ENCODE results near the gene PANX2.
"Not testable (repeated sequence)": the region's sequence is repeated elsewhere in the genome, so short reads cannot be mapped to it uniquely, and the experiment has no call there.

Gene PANX2

GRCh38 chr22:50144005-50144614, 26.4 kb upstream of the PANX2 start:
- H3K18ac ChIP-seq (ENCODE audit: low read length), result no peak overlapping the region
- WGBS (ENCODE audit: extremely low coverage, insufficient coverage, insufficient read length), result no CpG with 5 or more reads among the region's 18 CpGs
- no peak overlapping the region for H4K12ac ChIP-seq (ENCODE audit: low read depth, low read length)

DNA sequence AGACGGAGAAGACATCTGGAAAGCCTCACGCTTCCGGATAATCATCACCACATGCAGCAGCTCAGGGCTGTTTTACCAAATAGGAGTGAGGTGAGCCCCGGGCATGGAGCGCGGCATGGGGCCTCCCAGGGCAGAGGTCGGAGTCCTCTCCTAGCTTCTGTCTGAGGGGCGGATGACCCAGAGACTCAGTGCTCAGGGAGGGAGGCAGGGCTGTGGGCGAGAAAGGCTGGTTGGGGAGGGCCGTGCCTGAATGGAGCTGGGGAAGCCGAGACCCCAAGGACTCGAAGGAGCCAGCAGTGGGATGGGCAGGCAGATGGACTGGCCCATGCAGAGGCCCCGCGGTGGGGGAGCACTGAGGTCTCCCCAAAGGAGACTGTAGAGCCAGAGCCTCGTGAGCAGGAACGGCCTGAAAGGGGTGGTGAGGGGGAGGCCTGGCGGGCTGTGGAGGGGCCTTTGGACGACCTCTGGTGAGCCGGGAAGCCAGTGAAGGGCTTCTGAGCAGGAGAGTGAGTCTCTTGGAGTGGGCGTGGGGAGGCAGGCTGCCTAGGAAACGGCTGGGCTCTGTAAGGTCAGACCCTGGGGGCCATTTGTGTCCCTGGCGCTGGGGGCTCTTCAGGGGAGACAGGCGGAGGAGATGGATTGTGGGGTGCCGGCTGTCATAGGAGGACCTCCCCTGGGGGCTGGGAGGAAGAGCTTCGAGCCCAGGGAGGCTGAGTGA, 24.7 kb upstream of the PANX2 start:
- no peak for DNase-seq
- H3K23ac ChIP-seq (ENCODE audit: low read length), result no peak overlapping the region
- H3K4me1 ChIP-seq (ENCODE audit: control insufficient read depth in 1 of 2, insufficient read depth in 2 of 2, low read length in 2 of 2), result peaks cover 3 to 5% of the 10 kb centered on the region in 2 experiments
- H3K79me1 ChIP-seq (ENCODE audit: low read length), result no peaks in the 10 kb centered on the region
- H3K9me3 ChIP-seq (ENCODE audit: insufficient read depth, low read depth, low read length), result peaks cover 5% of the 10 kb centered on the region
- no peaks in the 10 kb centered on the region for H3K36me3 ChIP-seq (ENCODE audit: control insufficient read depth in 1 of 2, insufficient read depth in 2 of 2, low read length in 2 of 2)
- WGBS (ENCODE audit: extremely low coverage, insufficient coverage, insufficient read length), result no CpG with 5 or more reads among the region's 25 CpGs
- H2BK5ac ChIP-seq (ENCODE audit: low read depth, low read length, poor library complexity), result no peak overlapping the region
- no peak overlapping the region for H3K4me3 ChIP-seq (ENCODE audit: low read depth, low read length)
- no peaks in the 10 kb centered on the region for H3K79me2 ChIP-seq (ENCODE audit: control insufficient read depth, insufficient read depth, low read length, poor library complexity)
- H3K9ac ChIP-seq (ENCODE audit: low read length), result no peak overlapping the region
- no peak overlapping the region for H3K27ac ChIP-seq (ENCODE audit: low read depth, low read length)
- no peak overlapping the region for H3K4ac ChIP-seq (ENCODE audit: low read depth, low read length)
- no peak overlapping the region for H3K18ac ChIP-seq (ENCODE audit: low read length)
- H2BK120ac ChIP-seq (ENCODE audit: insufficient read depth, low read length, poor library complexity), result no peak overlapping the region
- H3K27me3 ChIP-seq (ENCODE audit: insufficient read depth, low read length), result no peaks in the 10 kb centered on the region
- no peak overlapping the region for H3K14ac ChIP-seq (ENCODE audit: low read length)
- no peak overlapping the region for H2BK12ac ChIP-seq (ENCODE audit: low read length)
- peak overlapping the region; percentile 3 for H2AK5ac ChIP-seq (ENCODE audit: low read length)
- H4K12ac ChIP-seq (ENCODE audit: low read depth, low read length), result no peak overlapping the region
- no peak overlapping the region for H2AFZ ChIP-seq (ENCODE audit: insufficient read depth, low read length, poor library complexity)
- no peak overlapping the region for H4K91ac ChIP-seq (ENCODE audit: low read depth, low read length)
- no peak overlapping the region for H3K4me2 ChIP-seq (ENCODE audit: low read length)
- no peak overlapping the region for H4K8ac ChIP-seq (ENCODE audit: low read depth, low read length)

More at GRCh38 chr22:50144005-50144614, 26.4 kb upstream of the PANX2 start:
- Histone ChIP-seq H3K4ac (ENCODE audit: low read depth, low read length) (no peak overlapping the region), H3K27me3 (ENCODE audit: insufficient read depth, low read length) (no peaks in the 10 kb centered on the region), H3K79me1 (ENCODE audit: low read length) (no peaks in the 10 kb centered on the region), H4K8ac (ENCODE audit: low read depth, low read length) (no peak overlapping the region), H3K14ac (ENCODE audit: low read length) (no peak overlapping the region), H3K79me2 (ENCODE audit: control insufficient read depth, insufficient read depth, low read length, poor library complexity) (no peaks in the 10 kb centered on the region), H2BK12ac (ENCODE audit: low read length) (no peak overlapping the region), H2BK120ac (ENCODE audit: insufficient read depth, low read length, poor library complexity) (no peak overlapping the region), H3K9ac (ENCODE audit: low read length) (no peak overlapping the region), H3K27ac (ENCODE audit: low read depth, low read length) (no peak overlapping the region), H3K36me3 (ENCODE audit: control insufficient read depth in 1 of 2, insufficient read depth in 2 of 2, low read length in 2 of 2) (no peaks in the 10 kb centered on the region), H2AK5ac (ENCODE audit: low read length) (no peak overlapping the region), H4K91ac (ENCODE audit: low read depth, low read length) (no peak overlapping the region), H2AFZ (ENCODE audit: insufficient read depth, low read length, poor library complexity) (no peak overlapping the region), H3K4me2 (ENCODE audit: low read length) (no peak overlapping the region), H3K9me3 (ENCODE audit: insufficient read depth, low read depth, low read length) (peaks cover 5% of the 10 kb centered on the region), H3K4me1 (ENCODE audit: control insufficient read depth in 1 of 2, insufficient read depth in 2 of 2, low read length in 2 of 2) (peaks cover 3 to 5% of the 10 kb centered on the region in 2 experiments), H3K23ac (ENCODE audit: low read length) (peak overlapping the region; percentile 24), H2BK5ac (ENCODE audit: low read depth, low read length, poor library complexity) (no peak overlapping the region), H3K4me3 (ENCODE audit: low read depth, low read length) (no peak overlapping the region)
- DNase-seq, result no peak

GRCh38 chr22:50146439-50147238, 23.9 kb upstream of the PANX2 start:
- Histone ChIP-seq H4K91ac (ENCODE audit: low read depth, low read length) (no peak overlapping the region), H3K27ac (ENCODE audit: low read depth, low read length) (no peak overlapping the region), H2AFZ (ENCODE audit: insufficient read depth, low read length, poor library complexity) (no peak overlapping the region), H3K9ac (ENCODE audit: low read length) (no peak overlapping the region), H2BK5ac (ENCODE audit: low read depth, low read length, poor library complexity) (no peak overlapping the region), H4K12ac (ENCODE audit: low read depth, low read length) (no peak overlapping the region), H3K18ac (ENCODE audit: low read length) (no peak overlapping the region), H3K79me1 (ENCODE audit: low read length) (no peaks in the 10 kb centered on the region), H3K4ac (ENCODE audit: low read depth, low read length) (no peak overlapping the region), H3K27me3 (ENCODE audit: insufficient read depth, low read length) (no peaks in the 10 kb centered on the region), H3K4me1 (ENCODE audit: control insufficient read depth in 1 of 2, insufficient read depth in 2 of 2, low read length in 2 of 2) (peaks cover 3 to 5% of the 10 kb centered on the region in 2 experiments), H3K14ac (ENCODE audit: low read length) (no peak overlapping the region), H4K8ac (ENCODE audit: low read depth, low read length) (no peak overlapping the region), H3K4me3 (ENCODE audit: low read depth, low read length) (no peak overlapping the region), H3K23ac (ENCODE audit: low read length) (no peak overlapping the region), H3K4me2 (ENCODE audit: low read length) (no peak overlapping the region), H3K79me2 (ENCODE audit: control insufficient read depth, insufficient read depth, low read length, poor library complexity) (no peaks in the 10 kb centered on the region), H2AK5ac (ENCODE audit: low read length) (no peak overlapping the region), H2BK120ac (ENCODE audit: insufficient read depth, low read length, poor library complexity) (no peak overlapping the region), H2BK12ac (ENCODE audit: low read length) (no peak overlapping the region), H3K36me3 (ENCODE audit: control insufficient read depth in 1 of 2, insufficient read depth in 2 of 2, low read length in 2 of 2) (no peaks in the 10 kb centered on the region), H3K9me3 (ENCODE audit: insufficient read depth, low read depth, low read length) (peaks cover 5% of the 10 kb centered on the region)
- peak; percentile 25 to 61 for DNase-seq
- WGBS (ENCODE audit: extremely low coverage, insufficient coverage, insufficient read length), result no CpG with 5 or more reads among the region's 27 CpGs

GRCh38 chr22:50147258-50148165, 23.0 kb upstream of the PANX2 start:
- DNase-seq; H4K91ac ChIP-seq (ENCODE audit: low read depth, low read length); H3K27me3 ChIP-seq (ENCODE audit: insufficient read depth, low read length); H3K18ac ChIP-seq (ENCODE audit: low read length); H3K9me3 ChIP-seq (ENCODE audit: insufficient read depth, low read depth, low read length); H3K79me2 ChIP-seq (ENCODE audit: control insufficient read depth, insufficient read depth, low read length, poor library complexity); H3K9ac ChIP-seq (ENCODE audit: low read length); H4K8ac ChIP-seq (ENCODE audit: low read depth, low read length); H3K23ac ChIP-seq (ENCODE audit: low read length); H3K27ac ChIP-seq (ENCODE audit: low read depth, low read length); H3K4me1 ChIP-seq (ENCODE audit: control insufficient read depth in 1 of 2, insufficient read depth in 2 of 2, low read length in 2 of 2); H3K36me3 ChIP-seq (ENCODE audit: control insufficient read depth in 1 of 2, insufficient read depth in 2 of 2, low read length in 2 of 2); H3K14ac ChIP-seq (ENCODE audit: low read length); H2BK5ac ChIP-seq (ENCODE audit: low read depth, low read length, poor library complexity); H2AFZ ChIP-seq (ENCODE audit: insufficient read depth, low read length, poor library complexity); H2AK5ac ChIP-seq (ENCODE audit: low read length); H3K4ac ChIP-seq (ENCODE audit: low read depth, low read length); H3K79me1 ChIP-seq (ENCODE audit: low read length); H4K12ac ChIP-seq (ENCODE audit: low read depth, low read length); H3K4me2 ChIP-seq (ENCODE audit: low read length); H2BK120ac ChIP-seq (ENCODE audit: insufficient read depth, low read length, poor library complexity); H3K4me3 ChIP-seq (ENCODE audit: low read depth, low read length); H2BK12ac ChIP-seq (ENCODE audit: low read length): not testable (repeated sequence)
- no CpG with 5 or more reads among the region's 26 CpGs for WGBS (ENCODE audit: extremely low coverage, insufficient coverage, insufficient read length)
